Esophagus muscularis mucosa (tissue), 4 donors: ENCODE measurements around the gene ABI3BP. TPM values are rescaled to one million over a fixed set of nuclear protein-coding genes. Genes with fewer than 3 reads are reported as not detected.

Source experiments
- DNase-seq: peaks from one replicate; pipeline ENCODE4 v3.0.0-alpha.2; 2017; ENCODE audit errors: extremely low spot score
- H3K27ac ChIP-seq, 4 donors: fragments of 200-600 bp; sonication (generic); replicated peaks in 1 of 4; 1 replicate in 3 of 4; 2 replicates in 1 of 4; pipeline ENCODE4 v1.5.1; 2016 to 2019; ENCODE audit warnings: mild to moderate bottlenecking in 1 of 4
- H3K27me3 ChIP-seq, 4 donors: fragments of 200-600 bp; sonication (generic); one replicate each; pipeline versions ENCODE4 v1.5.1 to v1.6.0; 2016 to 2019
- H3K36me3 ChIP-seq, 4 donors: fragments of 200-600 bp; sonication (generic); one replicate each; pipeline ENCODE4 v1.5.1; 2016 to 2019
- H3K4me1 ChIP-seq, 4 donors: fragments of 200-600 bp; sonication (generic); one replicate each; pipeline ENCODE4 v1.5.1; 2016 to 2019
- H3K4me3 ChIP-seq, 4 donors: fragments of 200-600 bp; sonication (generic); 1 replicate in 2 of 4; 2 replicates in 2 of 4; pipeline ENCODE4 v1.5.1; 2016 to 2019; ENCODE audit warnings: mild to moderate bottlenecking in 4 of 4, moderate library complexity in 1 of 4
- H3K9me3 ChIP-seq, 4 donors: fragments of 200-600 bp; sonication (generic); 1 replicate in 3 of 4; 2 replicates in 1 of 4; pipeline ENCODE4 v1.5.1; 2016 to 2019
- EP300 ChIP-seq: sonication (generic); formaldehyde crosslinking; IDR thresholded peaks from one replicate; pipeline ENCODE4 v1.6.1; 2017; ENCODE audit warnings: antibody characterized with exemption
- POLR2A ChIP-seq: fragments of 450-650 bp; IDR thresholded peaks from one replicate; pipeline ENCODE4 v1.6.1; 2017; ENCODE audit warnings: antibody characterized with exemption, moderate library complexity, mild to moderate bottlenecking, low read depth
- POLR2AphosphoS5 ChIP-seq, 2 donors: sonication (generic); formaldehyde crosslinking; IDR thresholded peaks; one replicate each; pipeline ENCODE4 v1.6.1; 2017; ENCODE audit warnings: antibody characterized with exemption in 2 of 2
- WGBS: methylation state at CpG from one replicate; pipeline ENCODE4 v1.1.5; 2018; 5-methylcytosine and 5-hydroxymethylcytosine counted together
- intact Hi-C: fragments of 100-400 bp; cut with DNase I; formaldehyde crosslinking; loops from one replicate; pipeline ENCODE4 v1.15.1; 2023
- total RNA-seq, 4 donors: library from RNA; depleted of rRNA; stranded (reverse); fragments of >200 nt; gene quantifications; one replicate each; pipeline versions ENCODE4 v1.1.0 to v1.2.1, GENCODE V29; 2016
- TF ChIP-seq, protein P1 (sequence below), 3 experiments: fragments of 200-600 bp in 2 of 3; fragments of 450-650 bp in 1 of 3; sonication (generic) in 2 of 3; IDR thresholded peaks; one replicate each; pipeline ENCODE4 v1.5.1; 2017 to 2019; ENCODE audit warnings: antibody characterized with exemption in 3 of 3, mild to moderate bottlenecking in 2 of 3, moderate library complexity in 1 of 3

The ABI3BP gene
- total RNA-seq, 4 donors from 2014 or later: 25.7 to 67.3 (median 61.5) TPM

DNA sequence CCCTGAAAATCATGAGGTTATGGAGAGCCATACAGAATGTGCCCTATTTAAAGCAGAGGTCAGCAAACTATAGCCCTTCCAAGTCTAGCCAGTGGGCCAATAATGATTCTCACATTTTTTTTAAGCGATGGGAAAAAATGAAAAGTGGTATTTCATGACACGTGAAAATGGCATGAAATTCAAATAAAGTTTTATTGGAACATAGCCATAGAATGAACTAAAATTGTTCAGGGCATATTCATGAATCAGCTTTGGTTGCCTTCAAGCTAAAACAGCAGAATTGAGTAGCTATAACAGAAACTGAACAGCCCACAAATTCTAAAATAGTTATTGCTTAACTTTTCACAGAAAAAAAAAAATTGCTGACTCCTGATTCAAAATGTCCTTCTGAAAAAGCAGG is 179.4 kb downstream of the ABI3BP start:
- H3K4me1 ChIP-seq: no peaks in the 10 kb centered on the region
- H3K9me3 ChIP-seq: no peaks in the 10 kb centered on the region
- TF ChIP-seq EP300: no peak
- no peak for TF ChIP-seq POLR2AphosphoS5 (IDR thresholded peaks at IDR 0.05)
- TF ChIP-seq POLR2A: no peak
- TF ChIP-seq, protein P1, sequence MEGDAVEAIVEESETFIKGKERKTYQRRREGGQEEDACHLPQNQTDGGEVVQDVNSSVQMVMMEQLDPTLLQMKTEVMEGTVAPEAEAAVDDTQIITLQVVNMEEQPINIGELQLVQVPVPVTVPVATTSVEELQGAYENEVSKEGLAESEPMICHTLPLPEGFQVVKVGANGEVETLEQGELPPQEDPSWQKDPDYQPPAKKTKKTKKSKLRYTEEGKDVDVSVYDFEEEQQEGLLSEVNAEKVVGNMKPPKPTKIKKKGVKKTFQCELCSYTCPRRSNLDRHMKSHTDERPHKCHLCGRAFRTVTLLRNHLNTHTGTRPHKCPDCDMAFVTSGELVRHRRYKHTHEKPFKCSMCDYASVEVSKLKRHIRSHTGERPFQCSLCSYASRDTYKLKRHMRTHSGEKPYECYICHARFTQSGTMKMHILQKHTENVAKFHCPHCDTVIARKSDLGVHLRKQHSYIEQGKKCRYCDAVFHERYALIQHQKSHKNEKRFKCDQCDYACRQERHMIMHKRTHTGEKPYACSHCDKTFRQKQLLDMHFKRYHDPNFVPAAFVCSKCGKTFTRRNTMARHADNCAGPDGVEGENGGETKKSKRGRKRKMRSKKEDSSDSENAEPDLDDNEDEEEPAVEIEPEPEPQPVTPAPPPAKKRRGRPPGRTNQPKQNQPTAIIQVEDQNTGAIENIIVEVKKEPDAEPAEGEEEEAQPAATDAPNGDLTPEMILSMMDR (IDR thresholded peaks at IDR 0.05): no peak
- 77% methylated on average over 2 of the region's 2 CpGs for WGBS
- no peak for DNase-seq
- intact Hi-C loops: no loop called here
- H3K36me3 ChIP-seq: peaks cover 0 to 5% (median 0%) of the 10 kb centered on the region in 4 donors
- H3K27me3 ChIP-seq: no peaks in the 10 kb centered on the region
- H3K4me3 ChIP-seq: no peak overlapping the region
- H3K27ac ChIP-seq: no peak overlapping the region

DNA sequence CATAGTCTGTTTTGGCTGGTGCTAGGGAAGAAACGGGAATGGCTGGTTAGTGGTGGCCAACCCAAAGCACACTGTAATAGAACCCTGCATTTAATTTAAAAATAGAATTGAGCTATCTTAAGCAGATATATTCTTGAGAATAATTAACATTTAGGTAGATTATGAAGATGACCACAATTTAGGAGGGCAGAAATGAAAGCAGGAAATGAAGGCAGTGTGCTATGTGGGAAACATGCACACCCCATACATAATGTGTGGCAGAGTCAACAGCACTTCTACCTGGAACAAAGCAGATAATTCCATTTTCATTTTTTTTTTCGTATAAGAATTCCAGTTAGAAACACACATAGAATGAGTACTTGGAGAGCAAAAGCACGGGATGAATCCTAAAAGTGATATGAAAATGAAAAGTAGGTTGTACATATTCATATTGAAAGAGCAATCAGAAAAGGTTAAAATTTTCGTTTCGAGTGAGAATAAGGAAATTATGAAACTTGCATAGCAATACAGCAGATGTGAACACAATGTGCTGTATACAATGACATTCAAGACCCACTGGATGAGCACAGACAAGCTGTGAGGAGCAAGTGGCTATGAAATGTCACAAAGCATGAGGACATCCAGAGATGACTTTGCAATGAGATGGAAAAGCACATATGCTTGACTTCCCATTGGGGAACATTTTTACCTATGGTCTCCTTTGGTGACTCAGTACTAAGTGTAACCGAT is 181.3 kb downstream of the ABI3BP start:
- Histone ChIP-seq H3K27ac (no peak overlapping the region), H3K4me3 (no peak overlapping the region), H3K27me3 (no peaks in the 10 kb centered on the region), H3K4me1 (no peaks in the 10 kb centered on the region), H3K36me3 (peaks cover 0 to 5% (median 0%) of the 10 kb centered on the region in 4 donors), H3K9me3 (no peaks in the 10 kb centered on the region)
- DNase-seq: no peak
- TF ChIP-seq, protein P1 (IDR thresholded peaks at IDR 0.05): no peak
- no peak for TF ChIP-seq POLR2AphosphoS5 (IDR thresholded peaks at IDR 0.05)
- TF ChIP-seq EP300: no peak
- TF ChIP-seq POLR2A: no peak
- WGBS: 86% methylated on average over 6 of the region's 6 CpGs
- intact Hi-C loops: no loop called here

DNA sequence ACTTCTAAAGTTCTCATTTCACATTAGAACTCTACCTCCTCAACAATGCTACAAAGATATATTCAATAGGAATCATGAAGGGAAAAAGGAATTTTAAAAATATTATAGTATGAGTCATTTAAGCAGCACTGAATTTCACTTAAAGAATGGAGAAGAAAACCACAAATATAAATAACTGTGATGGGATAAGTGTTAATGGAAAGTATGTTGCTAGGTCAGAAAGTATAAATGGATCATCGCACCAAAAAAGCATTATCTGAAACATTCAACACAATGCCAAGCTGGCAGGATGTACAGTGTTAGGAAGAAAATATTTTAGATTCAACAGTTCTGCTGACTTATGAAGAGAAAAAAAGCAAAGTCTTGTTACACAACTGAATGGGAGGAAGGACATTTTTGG is 182.6 kb downstream of the ABI3BP start:
- Histone ChIP-seq H3K27ac (no peak overlapping the region), H3K4me1 (no peaks in the 10 kb centered on the region), H3K4me3 (no peak overlapping the region), H3K36me3 (peaks cover 0 to 5% (median 0%) of the 10 kb centered on the region in 4 donors), H3K9me3 (no peaks in the 10 kb centered on the region), H3K27me3 (no peaks in the 10 kb centered on the region)
- 94% methylated on average over 1 of the region's 1 CpG for WGBS
- TF ChIP-seq POLR2AphosphoS5 (IDR thresholded peaks at IDR 0.05) (no peak), EP300 (no peak), POLR2A (no peak)
- TF ChIP-seq, protein P1 (IDR thresholded peaks at IDR 0.05): no peak
- intact Hi-C loops: no loop called here
- no peak for DNase-seq

DNA sequence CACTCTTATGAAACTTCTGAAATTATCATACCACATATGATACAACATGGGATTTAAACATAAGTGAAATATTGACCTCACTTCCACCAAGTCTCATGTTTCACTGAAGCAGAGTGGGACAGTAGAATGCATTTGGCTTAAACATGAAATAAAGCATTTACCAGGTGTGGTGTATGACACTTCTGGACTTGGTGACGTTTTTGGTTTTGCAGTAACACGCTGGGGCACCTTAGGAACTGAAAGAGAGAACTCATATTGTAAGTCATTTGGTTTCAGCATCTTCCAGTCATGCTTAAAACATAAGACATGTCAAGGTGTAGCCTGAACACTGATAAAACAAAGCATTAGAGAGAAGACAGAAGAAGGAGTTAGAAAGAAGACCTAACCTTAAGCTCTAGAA is 188.6 kb downstream of the ABI3BP start:
- H3K4me3 ChIP-seq: no peak overlapping the region
- no peaks in the 10 kb centered on the region for H3K27me3 ChIP-seq
- intact Hi-C loops: no loop called here
- H3K27ac ChIP-seq: no peak overlapping the region
- DNase-seq: no peak
- no peaks in the 10 kb centered on the region for H3K9me3 ChIP-seq
- no peaks in the 10 kb centered on the region for H3K4me1 ChIP-seq
- TF ChIP-seq EP300 (no peak), POLR2AphosphoS5 (IDR thresholded peaks at IDR 0.05) (no peak), POLR2A (no peak)
- TF ChIP-seq, protein P1 (IDR thresholded peaks at IDR 0.05): no peak
- H3K36me3 ChIP-seq: no peaks in the 10 kb centered on the region
- 86% methylated on average over 2 of the region's 2 CpGs for WGBS

DNA sequence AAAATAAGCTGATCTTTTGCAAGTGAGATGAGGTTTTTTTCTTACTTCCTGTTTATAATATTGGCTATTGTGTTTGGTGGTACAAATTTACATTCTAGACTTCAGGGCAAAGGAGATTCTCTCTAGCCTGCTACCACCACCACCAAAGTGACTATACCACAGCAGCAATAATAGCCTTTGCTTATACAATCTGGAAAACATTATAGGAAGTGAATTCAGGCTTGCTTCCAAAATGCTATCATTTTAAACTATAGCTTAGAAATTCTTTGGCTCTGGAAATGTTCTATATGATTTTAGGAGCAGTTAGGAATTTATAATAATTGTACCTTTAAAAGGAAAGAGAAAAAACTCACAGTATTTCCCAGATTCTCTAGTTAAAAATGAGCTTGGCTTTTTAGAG is 189.5 kb downstream of the ABI3BP start:
- H3K27ac ChIP-seq: no peak overlapping the region
- no peaks in the 10 kb centered on the region for H3K9me3 ChIP-seq
- no peaks in the 10 kb centered on the region for H3K36me3 ChIP-seq
- intact Hi-C loops: no loop called here
- no peaks in the 10 kb centered on the region for H3K27me3 ChIP-seq
- DNase-seq: no peak
- TF ChIP-seq POLR2A (no peak), EP300 (no peak), POLR2AphosphoS5 (IDR thresholded peaks at IDR 0.05) (no peak)
- TF ChIP-seq, protein P1 (IDR thresholded peaks at IDR 0.05): no peak
- H3K4me1 ChIP-seq: no peaks in the 10 kb centered on the region
- H3K4me3 ChIP-seq: no peak overlapping the region
